ENCODE results near the gene PMEPA1. TPM values are rescaled to one million over a fixed set of nuclear protein-coding genes. Genes with fewer than 3 reads are reported as not detected.

PMEPA1 gene
- polyA plus RNA-seq, 1 experiment: 4.3 TPM

GRCh38 chr20:57688864-57689263 is 21.0 kb downstream of the PMEPA1 start:
- no peak for TF ChIP-seq CTCF (IDR thresholded peaks at IDR 0.05; ENCODE audit: low read depth, low read length)
- Histone ChIP-seq H3K27ac (ENCODE audit: low read depth, low read length) (no peak overlapping the region), H3K9me3 (ENCODE audit: control insufficient read depth, insufficient read depth, low read length) (no peaks in the 10 kb centered on the region; the same call in 1 of the 2 replicates), H3K27me3 (ENCODE audit: control insufficient read depth, insufficient read depth, low read length) (no peaks in the 10 kb centered on the region), H3K4me3 (ENCODE audit: low read depth, low read length) (no peak overlapping the region)
- CTCF ChIA-PET: no interaction called here
- no peak for DNase-seq (ENCODE audit: low read depth, low spot score)
- POLR2A ChIA-PET: no interaction called here

GRCh38 chr20:57688295-57688694 is 21.5 kb downstream of the PMEPA1 start:
- Histone ChIP-seq H3K9me3 (ENCODE audit: control insufficient read depth, insufficient read depth, low read length) (no peaks in the 10 kb centered on the region; the same call in 1 of the 2 replicates), H3K27ac (ENCODE audit: low read depth, low read length) (no peak overlapping the region), H3K27me3 (ENCODE audit: control insufficient read depth, insufficient read depth, low read length) (no peaks in the 10 kb centered on the region), H3K4me3 (ENCODE audit: low read depth, low read length) (no peak overlapping the region)
- TF ChIP-seq CTCF (IDR thresholded peaks at IDR 0.05; ENCODE audit: low read depth, low read length): no peak
- DNase-seq (ENCODE audit: low read depth, low spot score): no peak
- CTCF ChIA-PET: no interaction called here
- POLR2A ChIA-PET: no interaction called here

GRCh38 chr20:57686931-57687652 is 22.7 kb downstream of the PMEPA1 start:
- Histone ChIP-seq H3K9me3 (ENCODE audit: control insufficient read depth, insufficient read depth, low read length) (no peaks in the 10 kb centered on the region), H3K4me3 (ENCODE audit: low read depth, low read length) (no peak overlapping the region), H3K27me3 (ENCODE audit: control insufficient read depth, insufficient read depth, low read length) (no peaks in the 10 kb centered on the region), H3K27ac (ENCODE audit: low read depth, low read length) (no peak overlapping the region)
- CTCF ChIA-PET: no interaction called here
- POLR2A ChIA-PET: no interaction called here
- DNase-seq (ENCODE audit: low read depth, low spot score): no peak
- no peak for TF ChIP-seq CTCF (IDR thresholded peaks at IDR 0.05; ENCODE audit: low read depth, low read length)

- ChIA-PET POLR2A (no interaction called here), CTCF (no interaction called here)
- H3K9me3 ChIP-seq (ENCODE audit: control insufficient read depth, insufficient read depth, low read length): no peaks in the 10 kb centered on the region
- DNase-seq (ENCODE audit: low read depth, low spot score): no peak
- no peak overlapping the region for H3K27ac ChIP-seq (ENCODE audit: low read depth, low read length)
- no peak overlapping the region for H3K4me3 ChIP-seq (ENCODE audit: low read depth, low read length)
- no peaks in the 10 kb centered on the region for H3K27me3 ChIP-seq (ENCODE audit: control insufficient read depth, insufficient read depth, low read length)
- no peak for TF ChIP-seq CTCF (IDR thresholded peaks at IDR 0.05; ENCODE audit: low read depth, low read length)
These were observed 24.6 kb downstream of the PMEPA1 start for GRCh38 chr20:57685146-57685758.

GRCh38 chr20:57684808-57685140 is 25.0 kb downstream of the PMEPA1 start:
- DNase-seq (ENCODE audit: low read depth, low spot score): no peak
- Histone ChIP-seq H3K9me3 (ENCODE audit: control insufficient read depth, insufficient read depth, low read length) (no peaks in the 10 kb centered on the region), H3K27ac (ENCODE audit: low read depth, low read length) (no peak overlapping the region), H3K4me3 (ENCODE audit: low read depth, low read length) (no peak overlapping the region), H3K27me3 (ENCODE audit: control insufficient read depth, insufficient read depth, low read length) (no peaks in the 10 kb centered on the region)
- ChIA-PET POLR2A (no interaction called here), CTCF (no interaction called here)
- TF ChIP-seq CTCF (IDR thresholded peaks at IDR 0.05; ENCODE audit: low read depth, low read length): no peak
